KMS-11 (cell line): ENCODE measurements around the gene TRAPPC5.

Experiments
- H2AFZ ChIP-seq: fragments of 200-600 bp; sonication (generic); 2 replicates; pipeline ENCODE4 v1.6.1; 2016; ENCODE audit warnings: antibody characterized with exemption, mixed run types, low read depth
- H3K27ac ChIP-seq: fragments of 200-600 bp; sonication (generic); 2 replicates; pipeline ENCODE4 v1.6.1; 2016; ENCODE audit warnings: mild to moderate bottlenecking, mixed run types
- H3K27me3 ChIP-seq: fragments of 200-600 bp; sonication (generic); 2 replicates; pipeline ENCODE4 v1.6.1; 2017; ENCODE audit warnings: mild to moderate bottlenecking, low read depth, mixed run types, moderate library complexity; ENCODE audit not compliant: insufficient read depth
- H3K36me3 ChIP-seq: fragments of 200-600 bp; sonication (generic); 2 replicates; pipeline ENCODE4 v1.6.1; 2017; ENCODE audit warnings: mild to moderate bottlenecking, mixed run types; ENCODE audit not compliant: insufficient read depth
- H3K4me1 ChIP-seq: fragments of 200-600 bp; sonication (generic); 2 replicates; pipeline ENCODE4 v1.6.1; 2016; ENCODE audit warnings: mild to moderate bottlenecking, low read depth, mixed run types; ENCODE audit not compliant: poor library complexity, severe bottlenecking
- H3K4me2 ChIP-seq: fragments of 200-600 bp; sonication (generic); 2 replicates; pipeline ENCODE4 v1.7.0; 2016; ENCODE audit warnings: mild to moderate bottlenecking, mixed run types
- H3K4me3 ChIP-seq: fragments of 200-600 bp; sonication (generic); IDR thresholded peaks from 2 replicates; pipeline ENCODE4 v1.6.1; 2017; ENCODE audit warnings: low read depth, low read length, mixed read lengths; ENCODE audit not compliant: insufficient read depth
- H3K79me2 ChIP-seq: fragments of 200-600 bp; sonication (generic); 2 replicates; pipeline ENCODE4 v1.6.1; 2016; ENCODE audit warnings: low read depth, mixed run types; ENCODE audit not compliant: insufficient read depth
- H3K9ac ChIP-seq: fragments of 200-600 bp; sonication (generic); 2 replicates; pipeline ENCODE4 v1.6.1; 2016; ENCODE audit warnings: mild to moderate bottlenecking, mixed run types
- H4K20me1 ChIP-seq: fragments of 200-600 bp; sonication (generic); 2 replicates; pipeline ENCODE4 v1.6.1; 2016; ENCODE audit warnings: mild to moderate bottlenecking, mixed run types; ENCODE audit not compliant: insufficient read depth
- CTCF ChIP-seq: fragments of 200-600 bp; sonication (generic); conservative IDR thresholded peaks from 2 replicates; pipeline ENCODE4 v1.6.1; 2017; ENCODE audit warnings: low read depth, mild to moderate bottlenecking, antibody characterized with exemption, low read length, moderate library complexity, mixed read lengths

Gene TRAPPC5

GRCh38 chr19:7650148-7650547 is 30.5 kb upstream of the TRAPPC5 start:
- H3K4me2 ChIP-seq, result no peak overlapping the region

GRCh38 chr19:7652061-7652641 is 28.5 kb upstream of the TRAPPC5 start:
- peaks cover 12% of the 10 kb centered on the region; the same call in 1 of the 2 replicates for H3K27me3 ChIP-seq
- H4K20me1 ChIP-seq, result no peaks in the 10 kb centered on the region
- peaks cover 8% of the 10 kb centered on the region for H3K4me1 ChIP-seq
- TF ChIP-seq CTCF, result peak; percentile 90
- no peaks in the 10 kb centered on the region for H3K79me2 ChIP-seq
- no peak overlapping the region for H3K27ac ChIP-seq
- H2AFZ ChIP-seq, result peak overlapping the region; percentile 85
- no peak overlapping the region; the same call in 1 of the 2 replicates for H3K9ac ChIP-seq
- peak overlapping the region; percentile 68 for H3K4me2 ChIP-seq
- no peaks in the 10 kb centered on the region for H3K36me3 ChIP-seq
- H3K4me3 ChIP-seq, result no peak overlapping the region

More at GRCh38 chr19:7650148-7650547, 30.5 kb upstream of the TRAPPC5 start:
- Histone ChIP-seq H3K4me1 (peaks cover 8% of the 10 kb centered on the region), H2AFZ (no peak overlapping the region), H3K4me3 (no peak overlapping the region), H4K20me1 (no peaks in the 10 kb centered on the region), H3K9ac (no peak overlapping the region), H3K27ac (no peak overlapping the region), H3K36me3 (no peaks in the 10 kb centered on the region), H3K27me3 (peaks cover 2% of the 10 kb centered on the region; the same call in 1 of the 2 replicates), H3K79me2 (no peaks in the 10 kb centered on the region)
- no peak for TF ChIP-seq CTCF

- no peak for TF ChIP-seq CTCF
- no peak overlapping the region for H2AFZ ChIP-seq
- H3K27ac ChIP-seq, result no peak overlapping the region
- no peaks in the 10 kb centered on the region for H4K20me1 ChIP-seq
- peaks cover 29% of the 10 kb centered on the region; the same call in 1 of the 2 replicates for H3K27me3 ChIP-seq
- H3K9ac ChIP-seq, result no peak overlapping the region
- H3K36me3 ChIP-seq, result no peaks in the 10 kb centered on the region
- no peaks in the 10 kb centered on the region for H3K79me2 ChIP-seq
- H3K4me1 ChIP-seq, result peaks cover 8% of the 10 kb centered on the region
- no peak overlapping the region for H3K4me3 ChIP-seq
- no peak overlapping the region for H3K4me2 ChIP-seq
Observed at GRCh38 chr19:7654401-7654800, 26.2 kb upstream of the TRAPPC5 start.

GRCh38 chr19:7655581-7655980 is 25.1 kb upstream of the TRAPPC5 start:
- Histone ChIP-seq H3K79me2 (no peaks in the 10 kb centered on the region), H3K4me3 (no peak overlapping the region), H3K4me1 (peaks cover 8% of the 10 kb centered on the region), H2AFZ (no peak overlapping the region), H3K36me3 (no peaks in the 10 kb centered on the region), H4K20me1 (no peaks in the 10 kb centered on the region), H3K9ac (no peak overlapping the region), H3K4me2 (no peak overlapping the region), H3K27me3 (peaks cover 29% of the 10 kb centered on the region; the same call in 1 of the 2 replicates), H3K27ac (no peak overlapping the region)
- no peak for TF ChIP-seq CTCF
